Left colon (tissue), 2 donors: ENCODE results near the gene VSNL1. TPM values are rescaled to one million over a fixed set of nuclear protein-coding genes. Genes with fewer than 3 reads are reported as not detected.

ENCODE experiments used
- ATAC-seq: fragments of 200-7000 bp; cut with Tn5 transposase; one replicate; pipeline ENCODE4 v1.9.1; 2020; ENCODE audit warnings: mild to moderate bottlenecking, moderate library complexity
- DNase-seq, 2 donors: peaks; one replicate each; pipeline ENCODE4 v3.0.0-alpha.2; 2020
- intact Hi-C, 2 donors: fragments of 100-400 bp; cut with DNase I in 1 of 2; cut with micrococcal nuclease in 1 of 2; formaldehyde crosslinking; loops; one replicate each; pipeline versions ENCODE4 v1.11.2 to v1.14.0; 2022; cut with DNase I, micrococcal nuclease
- total RNA-seq, 2 donors: library from RNA; stranded (reverse); fragmentation: NEBNext Ultra II Directional; extraction: Animal tissue kit (Norgen Biotek cat#: 25700); gene quantifications; one replicate each; pipeline ENCODE4 v1.2.1, GENCODE V29; 2021
- donor health status: DM: no; HTN: no; CAD: no.
- donor health status: DM: yes; HTN: yes; CAD: no.

The VSNL1 gene
- total RNA-seq, 2 donors from 2014 or later, result 3.6 to 5.6 TPM

GRCh38 chr2:17599617-17600016 is 59.1 kb downstream of the VSNL1 start:
- DNase-seq, result no peak
- no peak for ATAC-seq
- intact Hi-C loops, result no loop called here

GRCh38 chr2:17600556-17601204 is 60.2 kb downstream of the VSNL1 start:
- DNase-seq, result no peak
- ATAC-seq, result no peak
- intact Hi-C loops, result no loop called here

DNA sequence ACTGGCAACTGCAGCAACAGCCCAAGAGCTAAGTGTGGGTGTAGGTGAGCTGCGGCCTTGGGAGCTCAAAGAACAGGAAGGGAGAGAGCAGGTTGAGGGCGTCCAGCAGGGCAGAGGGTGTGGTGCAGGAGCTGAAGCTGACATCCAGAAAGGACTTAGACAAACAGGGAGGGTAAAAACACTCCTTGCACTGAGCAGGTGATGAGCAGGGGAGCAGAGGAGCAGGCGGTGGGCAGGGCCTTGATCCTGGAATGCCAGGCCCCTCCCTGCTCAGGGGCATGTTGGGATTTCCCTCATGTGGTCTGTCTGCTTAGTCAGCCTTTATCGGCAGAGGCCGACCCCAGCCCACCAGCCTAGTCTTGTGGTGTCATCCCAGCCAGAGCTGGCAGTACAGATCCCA is 63.6 kb downstream of the VSNL1 start:
- DNase-seq, result peak in 1 of 2 donors; percentile 9
- ATAC-seq, result peak; percentile 64

GRCh38 chr2:17605696-17606095 is 65.2 kb downstream of the VSNL1 start:
- intact Hi-C loops, result no loop called here
- ATAC-seq (no peak), DNase-seq (no peak)

More for the DNA sequence above, 63.6 kb downstream of the VSNL1 start:
- intact Hi-C loops, result no loop called here

- intact Hi-C loops, result no loop called here
- no peak for ATAC-seq
- no peak for DNase-seq
These were observed 66.4 kb downstream of the VSNL1 start for GRCh38 chr2:17606851-17607250.

DNA sequence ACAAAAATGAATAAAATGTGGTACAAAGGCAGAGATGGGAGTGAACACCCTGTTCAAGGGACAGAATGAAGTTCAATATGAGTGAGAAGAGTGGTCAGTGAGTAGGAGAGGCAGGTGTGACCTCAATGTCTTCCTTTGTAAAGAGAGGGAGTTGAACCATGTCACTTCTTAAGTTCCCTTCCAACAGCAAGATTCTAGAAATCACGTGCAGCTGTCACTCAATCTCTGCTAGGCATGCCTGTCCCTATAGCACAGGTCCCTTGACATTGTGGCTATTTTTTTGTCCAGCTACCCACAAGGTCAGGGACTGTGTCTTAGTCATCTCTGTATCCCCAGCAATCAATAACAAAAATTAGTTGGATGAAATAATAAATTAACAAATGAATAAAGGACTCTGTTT is 66.9 kb downstream of the VSNL1 start:
- ATAC-seq, result no peak
- intact Hi-C loops, result no loop called here

DNA sequence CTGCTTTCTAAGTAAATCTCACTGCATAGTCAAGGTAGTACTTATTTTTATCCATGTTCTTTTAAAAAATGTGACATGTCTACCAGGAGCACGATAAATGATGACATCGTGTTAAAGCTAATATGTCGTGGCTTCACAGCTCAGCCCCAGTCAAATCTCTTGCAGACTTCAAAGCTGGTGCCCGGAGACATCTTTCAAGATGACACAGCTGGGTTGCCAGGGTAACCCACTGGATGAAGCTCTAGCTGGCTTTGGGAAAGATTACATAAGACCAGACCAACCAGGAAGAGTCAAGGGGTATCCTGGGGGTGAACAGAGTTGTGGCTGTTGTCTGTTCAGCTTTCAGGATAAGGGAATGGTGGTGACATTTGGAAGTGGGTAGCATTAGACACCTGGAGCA is 67.8 kb downstream of the VSNL1 start:
- DNase-seq (no peak), ATAC-seq (no peak)
- intact Hi-C loops, result no loop called here

More for the DNA sequence above, 66.9 kb downstream of the VSNL1 start:
- DNase-seq, result no peak

DNA sequence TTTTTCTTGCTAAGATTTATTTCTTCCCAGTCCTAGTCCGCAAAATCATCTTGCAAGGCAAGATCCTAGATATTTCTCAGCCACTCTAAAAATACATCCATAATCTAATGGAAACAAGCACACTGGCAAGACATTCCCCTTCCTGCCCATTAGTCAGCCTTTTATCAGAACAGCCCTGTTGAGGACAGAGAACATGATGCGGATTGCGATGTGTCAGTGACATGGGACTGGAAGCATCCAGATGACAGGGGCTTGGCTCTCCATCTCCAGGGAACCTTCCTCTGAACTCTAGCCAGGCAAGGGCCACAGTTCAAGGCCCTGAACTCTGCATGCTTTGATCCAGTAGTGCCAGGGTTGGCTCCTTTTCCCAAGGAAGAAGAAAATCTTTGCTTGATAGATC is 70.0 kb downstream of the VSNL1 start:
- DNase-seq, result no peak
- intact Hi-C loops, result no loop called here
- no peak for ATAC-seq

DNA sequence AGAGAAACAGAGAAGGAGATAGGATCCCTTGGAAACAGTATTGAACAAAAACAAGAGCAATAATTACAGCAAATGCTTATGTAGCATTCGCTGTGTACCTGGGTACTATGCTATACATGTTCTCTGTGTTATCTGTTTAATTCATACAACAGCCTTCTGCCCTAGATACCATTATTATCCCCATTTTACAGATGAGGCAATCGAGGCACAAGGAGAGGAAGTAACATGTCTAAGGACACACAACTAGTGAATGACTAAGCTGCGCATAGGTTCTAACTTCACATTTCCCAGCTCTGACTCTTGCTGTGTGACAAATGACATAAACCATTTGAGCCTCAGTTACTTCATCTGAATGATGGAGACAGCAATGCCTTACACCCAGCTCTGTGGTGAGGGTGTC is 70.5 kb downstream of the VSNL1 start:
- intact Hi-C loops, result no loop called here
- ATAC-seq (no peak), DNase-seq (no peak)

- ATAC-seq, result no peak
- DNase-seq, result no peak
- intact Hi-C loops, result no loop called here
These were observed 73.9 kb downstream of the VSNL1 start for GRCh38 chr2:17614174-17614930.

DNA sequence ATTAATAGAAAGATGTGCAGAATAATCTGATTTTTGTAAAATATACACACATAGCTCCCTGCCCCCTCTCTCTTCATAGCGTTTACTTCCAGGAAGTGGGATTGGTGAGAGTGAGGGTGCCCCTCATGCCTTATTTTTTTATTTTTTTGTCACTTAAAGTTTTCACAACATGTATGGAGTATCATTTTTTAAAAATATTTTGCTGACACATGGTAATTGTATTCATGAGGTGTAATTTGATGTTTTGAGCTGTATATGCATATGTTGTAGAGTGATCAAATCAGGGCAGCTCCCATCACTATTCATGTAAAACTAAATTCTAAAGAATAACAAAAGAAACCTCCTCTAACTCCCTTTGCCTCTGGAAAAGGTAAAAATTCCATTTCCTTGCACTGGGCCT is 74.7 kb downstream of the VSNL1 start:
- ATAC-seq, result no peak
- intact Hi-C loops, result no loop called here
- DNase-seq, result no peak

DNA sequence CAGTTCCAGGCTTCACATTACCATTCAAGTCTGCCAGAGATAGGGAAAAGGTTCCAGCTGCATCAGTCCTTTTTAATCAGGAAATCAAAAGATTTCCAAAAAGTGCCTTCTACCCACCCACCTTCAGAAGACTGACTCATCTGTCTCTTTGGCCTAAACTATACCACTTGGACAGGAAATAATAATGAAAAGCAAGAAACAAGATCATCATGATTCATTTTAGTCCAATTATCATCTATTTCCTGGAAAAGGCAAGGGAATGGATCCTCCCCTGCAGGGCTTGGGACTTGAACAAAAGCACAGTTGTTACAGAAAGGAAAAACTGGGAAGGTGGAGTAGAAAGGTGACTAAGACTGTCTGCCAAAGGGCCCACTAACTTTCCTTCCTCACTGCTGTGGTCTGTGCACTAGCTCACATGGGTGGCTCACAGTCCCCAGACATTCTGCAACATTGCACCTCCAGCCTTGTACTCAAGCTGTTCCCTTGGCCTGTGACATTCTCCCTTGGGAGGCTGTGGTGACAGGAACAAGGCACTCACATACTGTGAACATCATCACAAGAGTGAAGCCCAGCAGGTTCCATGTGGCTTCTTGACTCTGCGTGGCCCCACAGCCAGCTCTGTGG is 75.3 kb downstream of the VSNL1 start:
- no peak for DNase-seq
- ATAC-seq, result no peak
- intact Hi-C loops, result no loop called here

DNA sequence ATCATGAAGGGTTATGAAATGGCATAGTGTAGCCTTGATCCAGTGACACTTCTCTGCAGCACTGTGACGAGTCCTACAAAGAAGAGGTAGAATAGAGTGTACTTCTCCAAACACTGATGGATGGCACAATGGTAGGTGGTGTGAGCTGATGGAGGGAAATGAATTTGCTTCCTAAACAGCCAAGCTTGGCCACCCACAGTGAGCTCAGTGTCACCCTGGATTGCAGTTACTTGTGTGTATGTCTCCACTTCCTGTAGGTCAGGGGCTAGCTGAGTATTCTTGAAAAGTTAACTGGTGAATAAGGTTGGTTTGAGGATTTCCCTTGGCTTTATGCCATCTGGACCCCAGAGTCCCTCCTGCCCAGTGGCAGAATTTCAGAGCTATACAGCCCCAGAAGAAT is 75.9 kb downstream of the VSNL1 start:
- intact Hi-C loops, result no loop called here
- ATAC-seq (no peak), DNase-seq (no peak)

GRCh38 chr2:17617516-17617915 is 77.0 kb downstream of the VSNL1 start:
- DNase-seq, result no peak
- intact Hi-C loops, result no loop called here
- ATAC-seq, result no peak

DNA sequence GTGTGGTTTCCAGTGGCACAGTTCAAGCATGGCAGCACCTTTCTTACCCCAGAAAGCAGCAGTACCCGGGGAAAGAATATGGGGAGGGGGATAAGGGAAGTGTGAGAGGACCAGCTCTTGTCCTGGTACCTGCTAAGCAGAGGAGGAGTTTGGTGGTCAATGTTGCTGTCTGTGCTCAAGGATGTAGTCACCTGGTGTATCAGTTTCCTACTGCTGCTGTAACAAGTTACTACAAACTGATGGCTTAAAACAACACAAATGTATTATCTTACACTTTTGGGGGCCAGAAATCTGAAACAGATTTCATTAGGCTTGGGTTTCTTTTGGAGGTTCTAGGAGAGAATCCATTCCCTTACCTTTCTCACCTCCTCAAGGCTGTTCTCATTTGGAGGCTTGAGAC is 77.5 kb downstream of the VSNL1 start:
- ATAC-seq, result no peak
- intact Hi-C loops, result no loop called here
- DNase-seq, result no peak

GRCh38 chr2:17620280-17620679 is 79.8 kb downstream of the VSNL1 start:
- no peak for DNase-seq
- intact Hi-C loops, result no loop called here
- peak; percentile 37 for ATAC-seq

- ATAC-seq, result no peak
- intact Hi-C loops, result no loop called here
- DNase-seq, result no peak
These were observed 80.3 kb downstream of the VSNL1 start for GRCh38 chr2:17620841-17621240.

- no peak for ATAC-seq
These were observed 81.3 kb downstream of the VSNL1 start for GRCh38 chr2:17621781-17622180.

GRCh38 chr2:17625446-17625845 is 85.0 kb downstream of the VSNL1 start:
- intact Hi-C loops, result no loop called here
- ATAC-seq (no peak), DNase-seq (no peak)

More at GRCh38 chr2:17621781-17622180, 81.3 kb downstream of the VSNL1 start:
- DNase-seq, result no peak
- intact Hi-C loops, result no loop called here

GRCh38 chr2:17626986-17627385 is 86.5 kb downstream of the VSNL1 start:
- intact Hi-C loops, result no loop called here

More at GRCh38 chr2:17626986-17627385, 86.5 kb downstream of the VSNL1 start:
- DNase-seq, result no peak
- no peak for ATAC-seq
